PC-9 (cell line): ENCODE measurements around the gene CD99L2. TPM values are rescaled to one million over a fixed set of nuclear protein-coding genes. Genes with fewer than 3 reads are reported as not detected.

Source experiments
- BruUV-seq: library from RNA; stranded (reverse); fragments of 400-500 nt; replicated peaks from 2 replicates; lab custom pipeline; 2021; lab: Mats Ljungman, UMichigan
- CTCF ChIA-PET: fragments of 300-600 bp; sonication (Branson Sonifier 250); formaldehyde crosslinking; loops from one replicate; lab custom pipeline; 2022; ENCODE audit warnings: antibody characterized with exemption; lab: Charles Lee
- POLR2A ChIA-PET: fragments of 300-600 bp; sonication (Branson Sonifier 250); formaldehyde crosslinking; loops from one replicate; lab custom pipeline; 2022; ENCODE audit warnings: antibody characterized with exemption; ENCODE audit not compliant: unreplicated experiment; lab: Charles Lee
- DNase-seq, 2 experiments: peaks; one replicate each; pipeline versions ENCODE4 v3.0.0 to v3.0.0-alpha.2; 2015 to 2022; ENCODE audit warnings: mixed read lengths in 1 of 2
- H2AFZ ChIP-seq: fragments of 200-600 bp; sonication (generic); 2 replicates; pipeline ENCODE4 v1.8.1; 2017; ENCODE audit warnings: antibody characterized with exemption
- H3F3A ChIP-seq: fragments of 200-600 bp; sonication (generic); 2 replicates; pipeline ENCODE4 v1.8.1; 2017; ENCODE audit warnings: antibody characterized with exemption, mild to moderate bottlenecking, low read depth; ENCODE audit not compliant: insufficient read depth
- H3K27ac ChIP-seq: fragments of 200-600 bp; sonication (generic); 2 replicates; pipeline ENCODE4 v1.6.1; 2016; ENCODE audit warnings: mixed run types
- H3K27me3 ChIP-seq: fragments of 200-600 bp; sonication (generic); 2 replicates; pipeline ENCODE4 v1.6.1; 2016; ENCODE audit warnings: low read depth, mixed run types; ENCODE audit not compliant: insufficient read depth
- H3K36me3 ChIP-seq: fragments of 200-600 bp; sonication (generic); 2 replicates; pipeline ENCODE4 v1.6.1; 2016; ENCODE audit warnings: low read depth, mixed run types
- H3K4me1 ChIP-seq: fragments of 200-600 bp; sonication (generic); replicated peaks from 2 replicates; pipeline ENCODE4 v1.6.1; 2016; ENCODE audit warnings: mixed run types; ENCODE audit not compliant: insufficient read depth
- H3K4me2 ChIP-seq: fragments of 200-600 bp; sonication (generic); 2 replicates; pipeline ENCODE4 v1.6.1; 2017; ENCODE audit warnings: mixed run types
- H3K4me3 ChIP-seq: fragments of 200-600 bp; sonication (generic); 2 replicates; pipeline ENCODE4 v1.6.1; 2016; ENCODE audit warnings: mixed run types
- H3K79me2 ChIP-seq: fragments of 200-600 bp; sonication (generic); 2 replicates; pipeline ENCODE4 v1.6.1; 2017; ENCODE audit warnings: low read depth, mixed run types
- H3K9me2 ChIP-seq: fragments of 200-600 bp; sonication (generic); 2 replicates; pipeline ENCODE4 v1.8.1; 2017; ENCODE audit warnings: mild to moderate bottlenecking; ENCODE audit not compliant: insufficient read depth
- H3K9me3 ChIP-seq: fragments of 200-600 bp; sonication (generic); 2 replicates; pipeline ENCODE4 v1.8.1; 2016; ENCODE audit warnings: low read depth; ENCODE audit not compliant: insufficient read depth
- H4K20me1 ChIP-seq: fragments of 200-600 bp; sonication (generic); 2 replicates; pipeline ENCODE4 v1.8.1; 2017; ENCODE audit not compliant: insufficient read depth
- CTCF ChIP-seq: fragments of 200-600 bp; sonication (generic); conservative IDR thresholded peaks from 2 replicates; pipeline ENCODE4 v1.6.1; 2017; ENCODE audit warnings: mixed run types, antibody characterized with exemption, mild to moderate bottlenecking, moderate library complexity
- EZH2 ChIP-seq: fragments of 200-600 bp; sonication (generic); IDR thresholded peaks from 2 replicates; pipeline ENCODE4 v1.8.0; 2017; ENCODE audit warnings: antibody characterized with exemption, low read depth
- intact Hi-C: fragments of 100-400 bp; cut with micrococcal nuclease; formaldehyde crosslinking; loops from one replicate; pipeline ENCODE4 v1.10.0; 2022; ENCODE audit not compliant: unreplicated experiment
- total RNA-seq: library from RNA; stranded (reverse); gene quantifications from 2 replicates; pipeline ENCODE4 v1.2.3, GENCODE V29; 2021

Gene CD99L2
- total RNA-seq, 1 experiment from 2014 or later = 22.5 TPM

DNA sequence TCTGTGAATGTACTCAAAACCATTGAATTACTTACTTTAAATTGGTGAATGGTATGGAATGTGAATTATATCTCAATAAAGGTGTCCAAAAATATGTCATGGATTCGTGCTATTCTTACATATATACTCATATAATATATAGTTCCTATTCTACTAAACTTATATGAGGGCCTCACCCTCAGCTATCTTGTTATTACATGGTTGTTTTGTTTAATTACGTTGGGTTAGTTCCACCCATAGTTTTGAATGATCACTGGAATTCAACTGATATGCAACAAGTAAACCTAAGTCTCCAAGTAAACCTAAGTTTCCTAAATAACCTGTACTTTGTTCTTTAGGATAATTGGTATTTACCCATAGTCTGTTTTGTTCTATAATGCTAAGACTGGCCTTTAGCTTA is 30.6 kb upstream of the CD99L2 start:
- CTCF ChIA-PET = no interaction called here
- Histone ChIP-seq H3K27ac (no peak overlapping the region), H4K20me1 (no peaks in the 10 kb centered on the region), H3K9me3 (no peaks in the 10 kb centered on the region), H3K27me3 (peaks cover 7% of the 10 kb centered on the region; the same call in 1 of the 2 replicates), H3K9me2 (no peaks in the 10 kb centered on the region), H3K4me3 (no peak overlapping the region), H3K36me3 (no peaks in the 10 kb centered on the region), H3K4me1 (no peaks in the 10 kb centered on the region), H3K4me2 (no peak overlapping the region), H2AFZ (no peak overlapping the region), H3K79me2 (no peaks in the 10 kb centered on the region), H3F3A (no peaks in the 10 kb centered on the region)
- intact Hi-C loops = no loop called here
- no TSS peak for BruUV-seq
- no peak for TF ChIP-seq EZH2
- no peak for TF ChIP-seq CTCF
- DNase-seq = no peak
- POLR2A ChIA-PET = no interaction called here

- H2AFZ ChIP-seq = no peak overlapping the region
- DNase-seq = no peak
- intact Hi-C loops = no loop called here
- CTCF ChIA-PET = no interaction called here
- no peaks in the 10 kb centered on the region for H3K9me2 ChIP-seq
- no peaks in the 10 kb centered on the region for H3F3A ChIP-seq
- no peaks in the 10 kb centered on the region for H3K36me3 ChIP-seq
- BruUV-seq = no TSS peak
- H4K20me1 ChIP-seq = no peaks in the 10 kb centered on the region
- POLR2A ChIA-PET = no interaction called here
- no peak for TF ChIP-seq CTCF
- TF ChIP-seq EZH2 = no peak
- H3K27me3 ChIP-seq = peaks cover 5% of the 10 kb centered on the region; the same call in 1 of the 2 replicates
- H3K27ac ChIP-seq = no peak overlapping the region
- no peaks in the 10 kb centered on the region for H3K9me3 ChIP-seq
- no peak overlapping the region for H3K4me2 ChIP-seq
- no peak overlapping the region for H3K4me3 ChIP-seq
- H3K4me1 ChIP-seq = no peaks in the 10 kb centered on the region
- H3K79me2 ChIP-seq = no peaks in the 10 kb centered on the region
Measured at GRCh38 chrX:150926791-150927190, 28.3 kb upstream of the CD99L2 start.

DNA sequence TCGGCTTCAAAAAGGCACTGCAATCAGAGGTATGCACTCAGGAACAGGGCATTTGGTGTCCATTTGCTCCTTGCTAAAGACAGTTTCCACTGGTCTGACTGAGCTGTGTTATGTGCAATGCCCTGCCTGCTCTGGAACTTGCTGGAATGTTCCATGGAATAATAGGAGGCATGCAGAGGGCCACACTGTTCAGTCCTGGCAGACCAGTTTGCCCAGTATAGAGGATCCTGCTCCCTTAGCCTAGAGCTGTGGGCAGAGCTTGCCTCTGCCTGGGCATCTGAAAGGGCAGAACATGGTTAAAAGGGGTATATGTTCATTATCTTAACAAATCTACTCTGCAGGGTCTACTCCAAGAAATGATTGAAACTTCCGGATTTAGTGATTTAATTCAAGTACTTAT is 27.8 kb upstream of the CD99L2 start:
- ChIA-PET POLR2A (no interaction called here), CTCF (no interaction called here)
- no peaks in the 10 kb centered on the region for H3K9me2 ChIP-seq
- TF ChIP-seq CTCF (no peak), EZH2 (no peak)
- H3K27ac ChIP-seq = no peak overlapping the region
- peaks cover 5% of the 10 kb centered on the region; the same call in 1 of the 2 replicates for H3K27me3 ChIP-seq
- no peaks in the 10 kb centered on the region for H3F3A ChIP-seq
- no peak for DNase-seq
- intact Hi-C loops = no loop called here
- no peak overlapping the region for H2AFZ ChIP-seq
- no peaks in the 10 kb centered on the region for H3K79me2 ChIP-seq
- H3K4me1 ChIP-seq = no peaks in the 10 kb centered on the region
- H3K36me3 ChIP-seq = no peaks in the 10 kb centered on the region
- no TSS peak for BruUV-seq
- no peaks in the 10 kb centered on the region for H3K9me3 ChIP-seq
- H3K4me3 ChIP-seq = no peak overlapping the region
- H4K20me1 ChIP-seq = no peaks in the 10 kb centered on the region
- H3K4me2 ChIP-seq = no peak overlapping the region
